Stimulated activated CD8-positive, alpha-beta memory T cell treated with anti-CD3 and anti-CD28 coated beads, Interleukin-7, amount 100 ng/mL, for 4 hours (primary cell): Measurements from ENCODE around the gene IL1RL1.
"Not testable (repeated sequence)": the region's sequence is repeated elsewhere in the genome, so short reads cannot be mapped to it uniquely, and the experiment has no call there.

Source experiments
- DNase-seq, 2 donors: peaks; one replicate each; pipeline ENCODE4 v3.0.0-alpha.2; 2020; ENCODE audit warnings: low read depth in 2 of 2

Gene IL1RL1

GRCh38 chr2:102291319-102292075 lies 19.9 kb upstream of the IL1RL1 start:
- DNase-seq: no peak

DNA sequence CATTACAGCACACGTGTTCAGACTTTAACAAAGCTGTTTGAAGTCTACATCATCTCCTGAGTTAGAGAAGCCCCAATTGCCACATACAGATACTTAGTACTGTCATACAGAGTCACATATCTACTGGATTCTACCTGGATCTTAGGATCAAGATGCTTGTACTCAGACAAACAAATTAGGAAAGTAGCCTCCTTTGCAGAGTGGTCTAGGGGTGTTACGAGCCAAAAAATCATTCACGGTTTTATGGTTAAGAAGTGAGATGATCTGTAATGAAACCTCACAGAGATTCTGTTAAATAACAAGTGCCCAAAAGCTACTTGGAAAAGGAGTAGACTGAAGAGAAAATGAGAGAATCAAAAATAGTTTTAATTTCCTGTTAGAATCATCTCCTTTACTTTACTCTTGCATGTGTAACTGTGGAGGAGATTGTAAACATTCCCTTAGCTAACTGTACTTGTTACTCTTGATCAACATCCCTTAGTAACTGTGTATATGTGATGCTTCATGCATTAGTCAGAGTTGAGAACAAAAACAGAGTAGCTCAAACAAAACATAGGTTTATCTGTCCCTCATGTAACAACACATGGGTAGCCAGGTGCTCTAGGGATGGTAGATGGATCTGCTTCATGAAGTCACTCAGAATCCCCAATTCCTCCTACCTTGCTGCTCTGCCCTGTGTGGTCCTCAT lies 16.4 kb upstream of the IL1RL1 start:
- no peak for DNase-seq

- DNase-seq: no peak
Observed at GRCh38 chr2:102295566-102295965, 15.8 kb upstream of the IL1RL1 start.

DNA sequence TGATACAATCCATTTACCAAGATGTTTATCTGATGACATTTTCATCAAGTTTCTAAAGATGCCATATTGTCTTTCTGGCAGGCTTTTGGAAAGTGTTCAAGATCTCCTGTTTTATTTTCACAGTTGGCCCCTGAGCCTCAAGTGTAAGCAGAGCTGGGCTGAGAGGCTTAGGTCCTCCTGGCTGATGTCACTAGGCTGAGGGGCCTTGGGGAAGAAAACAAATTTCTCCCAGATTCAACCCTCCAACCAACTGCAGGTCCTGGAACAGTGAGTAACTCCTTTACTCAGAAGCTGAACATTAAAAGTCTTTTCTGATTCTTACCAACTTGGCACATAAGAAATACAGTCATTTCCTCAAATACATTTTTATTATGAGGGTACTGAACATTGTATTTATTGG lies 14.9 kb upstream of the IL1RL1 start:
- no peak for DNase-seq

DNA sequence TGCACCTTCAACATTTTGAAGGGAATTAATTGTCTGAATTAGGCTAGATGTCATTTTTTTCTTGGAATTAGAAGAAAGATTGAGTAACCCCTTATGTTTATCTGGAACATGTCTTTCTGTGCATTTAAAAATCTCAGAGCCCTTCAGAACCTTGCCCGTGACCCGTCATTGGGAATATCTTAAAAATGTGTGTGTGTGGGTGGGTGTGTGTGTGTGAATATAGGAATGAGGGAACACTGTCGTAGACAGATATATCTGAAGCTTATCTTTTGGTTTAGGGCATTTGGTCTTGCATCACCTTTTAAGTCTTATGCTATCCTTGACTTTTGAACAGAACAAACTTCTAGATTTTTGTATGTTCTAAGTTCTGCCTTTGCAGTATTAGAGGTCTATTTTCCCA lies 13.5 kb upstream of the IL1RL1 start:
- DNase-seq: no peak

DNA sequence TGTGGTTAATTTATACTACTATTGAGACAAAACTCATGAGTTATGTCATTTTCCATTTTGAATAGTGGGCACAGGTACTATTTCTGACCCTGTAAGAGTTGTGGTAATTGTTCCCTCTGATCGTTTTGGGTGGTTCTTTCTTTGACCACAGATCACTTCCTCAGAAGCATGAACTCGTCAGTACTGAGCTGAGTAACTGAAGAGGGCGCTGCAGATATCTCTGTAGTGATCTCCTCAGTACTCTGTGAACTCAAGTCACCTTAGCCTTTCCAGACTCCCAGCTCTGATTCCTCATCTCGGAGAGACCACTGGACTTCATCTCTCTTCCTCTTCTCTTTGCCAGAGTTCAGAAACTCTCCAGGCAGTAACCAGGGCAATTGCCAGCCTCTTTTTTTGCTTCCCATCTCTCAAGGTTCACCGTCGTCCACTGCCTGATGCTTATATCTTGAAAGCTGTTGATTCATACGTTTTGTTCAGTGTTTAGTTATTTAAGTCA lies 9.4 kb upstream of the IL1RL1 start:
- DNase-seq: peak; percentile 14 to 23

GRCh38 chr2:102302458-102302857 lies 8.9 kb upstream of the IL1RL1 start:
- DNase-seq: no peak

DNA sequence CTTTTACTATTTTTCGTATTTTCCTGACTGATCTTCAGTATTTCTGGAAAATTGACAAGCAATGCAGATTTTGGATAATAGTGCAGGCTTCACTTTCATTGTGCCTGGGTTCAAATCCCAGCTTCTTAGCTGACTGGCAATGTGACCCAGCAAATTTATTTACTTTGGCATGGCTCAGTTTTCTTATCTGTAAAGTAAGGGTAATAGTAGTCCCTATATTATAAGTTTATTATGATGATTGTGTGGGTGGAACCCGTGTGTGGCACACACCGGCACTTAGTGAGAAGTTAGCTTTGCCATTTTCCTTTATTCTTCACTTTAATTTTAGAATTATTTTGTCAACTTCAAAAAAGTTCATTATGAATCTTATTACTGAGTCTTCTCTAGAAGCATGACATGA lies 7.8 kb upstream of the IL1RL1 start:
- DNase-seq: no peak

- no peak for DNase-seq
Observed at GRCh38 chr2:102304268-102304667, 7.1 kb upstream of the IL1RL1 start.

DNA sequence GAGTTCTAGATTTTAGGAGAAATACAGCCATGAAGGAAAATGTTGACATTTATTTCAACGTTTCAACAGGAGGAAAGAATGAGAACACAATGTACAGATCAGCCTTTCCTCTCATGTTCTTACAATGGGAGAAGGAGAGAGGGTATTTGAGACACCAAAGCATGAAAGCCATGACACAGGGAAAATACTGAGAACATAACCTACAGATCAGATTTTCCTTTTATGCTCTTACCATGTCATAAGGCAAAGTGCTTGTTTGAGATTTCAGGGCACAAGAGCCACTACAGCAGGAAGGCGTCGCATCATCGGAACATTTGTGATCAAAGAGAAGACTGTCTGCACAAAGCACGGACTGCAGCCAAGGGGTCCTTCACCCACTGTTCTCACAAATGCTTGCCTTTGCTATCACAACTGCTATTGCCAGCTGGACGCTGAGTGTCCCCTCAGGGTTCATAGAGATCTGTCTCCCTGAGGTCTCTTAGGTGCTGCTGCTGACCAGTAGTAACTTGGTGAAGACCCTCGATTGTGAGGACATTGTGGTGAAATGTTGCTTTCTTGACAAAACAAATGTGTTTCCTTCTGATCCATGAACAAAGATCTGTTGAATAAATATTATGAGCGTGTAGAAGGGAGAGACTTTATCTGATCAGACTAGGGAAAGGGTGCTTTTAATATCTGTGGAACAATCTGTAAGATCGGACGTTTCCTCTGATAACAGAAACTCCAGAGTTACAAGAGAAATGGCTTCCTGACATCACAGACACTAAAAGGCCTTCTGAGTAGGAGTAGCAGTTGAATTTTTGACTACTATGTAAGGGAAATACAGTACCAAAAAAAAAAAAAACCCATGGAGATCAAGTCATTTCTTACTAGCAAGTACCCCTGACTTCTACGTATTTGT lies 6.4 kb upstream of the IL1RL1 start:
- DNase-seq: peak in 1 of 2 donors; percentile 8

- no peak for DNase-seq
Observed at GRCh38 chr2:102306125-102306524, 5.2 kb upstream of the IL1RL1 start.

GRCh38 chr2:102313025-102313424 lies 1.7 kb downstream of the IL1RL1 start:
- DNase-seq: no peak

DNA sequence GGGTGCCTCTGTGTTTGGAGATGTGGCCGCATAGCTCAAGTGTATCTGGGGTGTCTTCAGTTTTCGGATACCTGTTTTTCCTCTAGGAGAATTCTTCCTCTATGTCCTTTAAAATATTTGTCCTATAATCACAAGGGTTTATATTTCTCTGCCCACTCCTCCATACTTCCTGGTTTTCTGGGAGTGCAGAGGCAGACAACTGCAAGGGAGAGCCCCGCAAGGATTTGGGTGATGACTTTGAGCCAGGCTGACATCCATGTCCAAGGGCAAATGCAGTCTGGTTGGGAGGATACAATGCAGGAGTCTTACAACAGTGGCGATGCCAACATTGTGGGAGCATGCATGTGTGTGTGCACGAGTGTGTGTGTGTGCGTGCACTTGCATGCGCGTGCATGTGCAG lies 2.1 kb downstream of the IL1RL1 start:
- no peak for DNase-seq

DNA sequence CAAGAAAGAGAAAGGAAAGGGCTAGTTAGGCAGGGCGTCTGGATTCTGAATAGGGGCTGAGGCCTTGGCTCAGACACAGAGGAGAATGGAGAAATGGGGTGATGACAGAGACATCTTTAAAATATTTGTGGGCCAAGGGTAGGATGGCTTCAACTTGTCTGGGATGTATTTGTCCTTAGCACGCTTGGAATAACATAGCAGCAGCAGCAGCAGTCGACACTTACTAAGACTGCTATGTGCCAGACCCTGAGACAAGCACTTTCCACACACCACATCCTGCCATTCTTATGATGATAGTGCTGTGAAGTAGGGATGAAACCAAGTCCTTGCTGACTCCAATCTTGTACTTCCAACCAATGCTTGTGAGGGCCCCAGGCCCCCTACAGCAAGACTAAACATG lies 2.6 kb downstream of the IL1RL1 start:
- DNase-seq: no peak

DNA sequence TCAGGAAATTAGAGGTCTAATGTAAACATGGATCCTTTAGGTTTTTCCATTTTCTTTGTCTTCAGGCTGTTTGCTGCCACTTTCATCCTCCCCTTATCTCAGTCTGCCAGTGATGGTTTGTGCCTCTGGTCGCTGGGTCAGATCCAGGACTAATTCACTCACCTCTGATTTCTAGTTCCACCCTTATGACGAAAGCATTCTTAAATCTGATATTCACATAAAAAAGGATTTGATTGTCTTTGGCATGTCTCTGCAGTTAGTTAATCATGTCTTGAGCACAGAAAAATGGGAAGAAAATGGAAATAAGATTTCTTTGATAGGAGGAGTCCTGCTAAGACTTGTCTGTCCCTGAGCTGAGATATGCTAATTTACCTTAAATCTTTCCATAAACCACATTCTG lies 4.6 kb downstream of the IL1RL1 start:
- no peak for DNase-seq

DNA sequence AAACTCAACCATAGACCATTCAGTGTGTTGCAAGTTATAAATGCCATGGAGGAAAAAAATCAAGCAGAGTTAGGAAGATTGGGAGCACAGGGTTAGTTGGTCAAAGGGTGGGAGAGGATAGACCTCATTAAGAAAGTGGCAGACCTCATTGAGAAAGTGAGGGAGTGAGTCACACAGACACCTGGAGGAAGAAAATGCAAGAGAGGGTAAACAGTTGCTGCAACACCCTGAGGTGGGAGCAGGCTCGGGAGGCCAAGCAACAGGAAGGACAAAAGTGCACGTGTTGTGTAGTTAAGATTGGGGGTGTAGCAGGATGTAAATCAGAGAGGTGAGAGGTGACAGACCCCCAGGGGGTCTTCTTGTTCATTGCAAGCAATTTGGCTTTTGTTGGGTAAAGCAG lies 6.4 kb downstream of the IL1RL1 start:
- DNase-seq: no peak

GRCh38 chr2:102318437-102318836 lies 7.1 kb downstream of the IL1RL1 start:
- DNase-seq: no peak

GRCh38 chr2:102321941-102322719 lies 10.8 kb downstream of the IL1RL1 start:
- no peak for DNase-seq

DNA sequence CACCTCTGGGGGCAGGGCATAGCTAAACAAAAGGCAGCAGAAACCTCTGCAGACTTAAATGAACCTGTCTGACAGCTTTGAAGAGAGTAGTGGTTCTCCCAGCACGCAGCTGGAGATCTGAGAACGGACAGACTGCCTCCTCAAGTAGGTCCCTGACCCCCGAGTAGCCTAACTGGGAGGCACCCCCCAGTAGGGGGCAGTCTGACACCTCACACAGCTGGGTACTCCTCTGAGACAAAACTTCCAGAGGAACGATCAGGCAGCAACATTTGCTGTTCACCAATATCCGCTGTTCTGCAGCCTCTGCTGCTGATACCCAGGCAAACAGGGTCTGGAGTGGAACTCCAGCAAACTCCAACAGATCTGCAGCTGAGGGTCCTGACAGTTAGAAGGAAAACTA lies 13.6 kb downstream of the IL1RL1 start:
- DNase-seq: not testable (repeated sequence)

GRCh38 chr2:102331311-102331980 lies 20.1 kb downstream of the IL1RL1 start:
- no peak for DNase-seq

- no peak for DNase-seq
Observed at GRCh38 chr2:102334486-102334885, 23.1 kb downstream of the IL1RL1 start.
